HG02588 (cell line): Measurements from ENCODE around the gene NF1.

Experiments used
- ATAC-seq: cut with Tn5 transposase; IDR thresholded peaks from one replicate; pipeline ENCODE4 v1.9.1; 2021; ENCODE audit warnings: mild to moderate bottlenecking, moderate library complexity; ENCODE audit not compliant: unreplicated experiment

The NF1 gene

GRCh38 chr17:31417051-31417792 lies 322.4 kb downstream of the NF1 start:
- ATAC-seq, result no peak

GRCh38 chr17:31418773-31419350 lies 324.1 kb downstream of the NF1 start:
- ATAC-seq, result no peak

GRCh38 chr17:31422443-31422842 lies 327.7 kb downstream of the NF1 start:
- no peak for ATAC-seq

- ATAC-seq, result no peak
These were observed 330.1 kb downstream of the NF1 start for GRCh38 chr17:31424944-31425281.

GRCh38 chr17:31425282-31426040 lies 330.7 kb downstream of the NF1 start:
- no peak for ATAC-seq
